NCI-H2029 (cell line): ENCODE data around the gene LCE1A.

Source experiments
- DNase-seq: peaks from one replicate; lab custom pipeline; 2025; lab: John Stamatoyannopoulos, UW

The LCE1A gene

DNA sequence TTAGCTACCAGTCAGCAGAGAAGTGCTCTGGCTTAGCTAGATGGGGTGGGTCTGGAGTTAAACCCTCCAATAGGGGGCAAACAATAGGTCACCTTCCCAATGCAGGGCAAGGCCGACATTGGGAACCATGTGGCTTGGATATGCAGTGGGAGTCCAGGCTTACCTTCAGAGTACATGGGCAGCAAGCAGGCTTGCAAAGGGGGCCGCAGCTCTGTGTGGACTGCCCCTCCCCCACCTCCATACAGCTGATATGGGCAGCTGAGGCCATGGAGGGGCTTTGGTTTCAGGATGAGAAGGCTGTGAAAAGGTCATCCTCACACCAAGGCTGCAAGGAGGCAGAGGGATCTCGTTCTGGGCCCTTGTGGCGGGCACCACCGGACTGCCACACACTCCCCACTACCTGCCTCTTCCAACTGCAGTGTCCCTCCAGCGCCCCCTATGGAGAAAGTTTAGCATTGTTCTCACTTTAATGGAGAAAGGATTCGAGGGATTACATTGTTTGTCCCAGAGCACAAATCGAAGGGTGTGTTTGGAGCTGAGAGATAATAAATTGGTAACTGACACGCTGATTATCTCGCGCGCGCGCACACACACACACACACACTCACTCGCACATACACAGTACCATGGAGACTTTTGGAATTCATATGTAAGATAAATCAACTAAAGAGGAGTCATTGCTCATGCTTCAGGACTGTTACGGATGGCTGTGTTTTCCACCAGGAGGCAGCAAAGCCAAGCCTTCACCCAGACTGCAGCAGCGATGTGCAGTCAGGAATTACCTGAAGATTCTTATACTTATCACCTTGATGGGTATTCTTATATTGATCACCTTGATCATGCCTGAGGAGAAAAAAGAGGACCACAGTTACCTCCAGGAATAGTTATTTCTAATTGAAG lies 43.8 kb downstream of the LCE1A start:
- no peak for DNase-seq

GRCh38 chr1:152871731-152872126 lies 44.5 kb downstream of the LCE1A start:
- DNase-seq: no peak

DNA sequence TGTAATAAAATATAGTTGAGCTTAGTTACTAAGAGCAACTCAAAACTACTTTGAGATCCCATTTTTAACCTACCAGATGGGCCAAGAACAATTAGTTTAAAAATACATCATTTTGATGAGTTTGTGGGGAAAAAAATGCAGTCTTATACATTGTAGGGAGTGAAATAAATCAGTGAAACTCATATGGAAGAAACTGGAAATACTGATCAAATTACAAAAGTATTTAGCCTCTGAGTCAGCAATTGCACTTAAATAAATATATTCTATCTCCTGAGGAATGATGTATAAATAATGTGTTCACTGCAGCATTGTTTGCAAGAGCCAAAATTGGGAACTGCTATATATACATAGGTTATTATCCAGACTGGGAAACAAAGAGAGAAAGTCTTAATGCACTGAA lies 46.2 kb downstream of the LCE1A start:
- no peak for DNase-seq

- DNase-seq: no peak
Measured at GRCh38 chr1:152876827-152877226, 49.6 kb downstream of the LCE1A start.
